ENCODE results near the gene SLC26A4. TPM values are rescaled to one million over a fixed set of nuclear protein-coding genes. Genes with fewer than 3 reads are reported as not detected.

Gene SLC26A4
- total RNA-seq, 1 experiment from 2014 or later = 0.66 TPM

- H4K20me1 ChIP-seq (ENCODE audit: insufficient read depth) = no peaks in the 10 kb centered on the region
- intact Hi-C loops (cut with micrococcal nuclease) = no loop called here
- no peak overlapping the region for H3K27ac ChIP-seq (ENCODE audit: low read depth, low read length)
- H3K4me1 ChIP-seq (ENCODE audit: control insufficient read depth in 1 of 2, insufficient read depth in 2 of 2, low read length in 2 of 2) = no peaks in the 10 kb centered on the region
- BruUV-seq (replicated peaks) = no TSS peak
- no peaks in the 10 kb centered on the region for H3K27me3 ChIP-seq (ENCODE audit: insufficient read depth, low read length)
- H3K9me3 ChIP-seq (ENCODE audit: control insufficient read depth in 1 of 2, insufficient read depth in 1 of 2, low read depth in 1 of 2, low read length in 2 of 2) = no peaks in the 10 kb centered on the region
- no peaks in the 10 kb centered on the region for H3K36me3 ChIP-seq (ENCODE audit: control insufficient read depth in 1 of 2, insufficient read depth in 2 of 2, low read length in 2 of 2)
- H3K79me2 ChIP-seq (ENCODE audit: insufficient read depth, low read length) = no peaks in the 10 kb centered on the region
- H3K9ac ChIP-seq (ENCODE audit: low read length) = no peak overlapping the region
- ChIA-PET CTCF (no interaction called here), RAD21 (ENCODE audit: low non-redundant PET in 1 of 2, low total read pairs in 2 of 2, uncharacterized antibody in 2 of 2, unreplicated experiment in 2 of 2) (no interaction called here), POLR2A (no interaction called here)
- TF ChIP-seq ZFX (IDR thresholded peaks at IDR 0.05) (no peak), ELF1 (IDR thresholded peaks at IDR 0.05; ENCODE audit: borderline replicate concordance, low read depth) (no peak), EZH2phosphoT487 (IDR thresholded peaks at IDR 0.05; ENCODE audit: borderline replicate concordance) (no peak)
- ATAC-seq = no peak
- no peak overlapping the region for H3K4me2 ChIP-seq (ENCODE audit: low read length)
- no peak overlapping the region for H2AFZ ChIP-seq (ENCODE audit: low read depth, low read length, poor library complexity, severe bottlenecking)
- H3K4me3 ChIP-seq (replicated peaks in 1 of 2; ENCODE audit: low read depth in 1 of 2, low read length in 2 of 2) = no peak overlapping the region
- no peaks in the 10 kb centered on the region for H3K9me2 ChIP-seq (ENCODE audit: insufficient read depth)
- DNase-seq (ENCODE audit: low read depth, low spot score) = no peak
Observed at GRCh38 chr7:107678110-107678753, 17.6 kb downstream of the SLC26A4 start.

GRCh38 chr7:107680478-107680877 lies 19.9 kb downstream of the SLC26A4 start:
- no peak for ATAC-seq
- no peak for TF ChIP-seq FOSL1 (IDR thresholded peaks at IDR 0.05; ENCODE audit: low read depth)
- TF ChIP-seq REST (IDR thresholded peaks at IDR 0.05; ENCODE audit: low read depth) = no peak
- TF ChIP-seq POLR2A (IDR thresholded peaks at IDR 0.05; ENCODE audit: borderline replicate concordance, extremely low read depth, insufficient read depth, insufficient read length) = no peak
- TF ChIP-seq SIN3A (IDR thresholded peaks at IDR 0.05; ENCODE audit: low read depth) = no peak
- no peak for TF ChIP-seq EZH2 (IDR thresholded peaks at IDR 0.05)
- TF ChIP-seq CEBPB (IDR thresholded peaks at IDR 0.05; ENCODE audit: low read depth) = no peak
- TF ChIP-seq, protein P1, sequence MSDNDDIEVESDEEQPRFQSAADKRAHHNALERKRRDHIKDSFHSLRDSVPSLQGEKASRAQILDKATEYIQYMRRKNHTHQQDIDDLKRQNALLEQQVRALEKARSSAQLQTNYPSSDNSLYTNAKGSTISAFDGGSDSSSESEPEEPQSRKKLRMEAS (IDR thresholded peaks at IDR 0.05) = no peak
- no peak for TF ChIP-seq CTCF (IDR thresholded peaks at IDR 0.05 in 2 of 3, conservative IDR thresholded peaks at IDR 0.05 in 1 of 3; ENCODE audit: borderline replicate concordance in 1 of 3, insufficient read depth in 1 of 3, low read depth in 2 of 3, low read length in 2 of 3)
- no peak for TF ChIP-seq ZBTB33 (IDR thresholded peaks at IDR 0.05; ENCODE audit: extremely low read depth, insufficient replicate concordance, low read length)
- TF ChIP-seq RAD21 (IDR thresholded peaks at IDR 0.05; ENCODE audit: low read depth) = no peak

More at GRCh38 chr7:107680478-107680877, 19.9 kb downstream of the SLC26A4 start:
- ChIA-PET CTCF (no interaction called here), POLR2A (no interaction called here), RAD21 (ENCODE audit: low non-redundant PET in 1 of 2, low total read pairs in 2 of 2, uncharacterized antibody in 2 of 2, unreplicated experiment in 2 of 2) (no interaction called here)
- no peak for DNase-seq (ENCODE audit: low read depth, low spot score)
- Histone ChIP-seq H3K79me2 (ENCODE audit: insufficient read depth, low read length) (no peaks in the 10 kb centered on the region), H3K27me3 (ENCODE audit: insufficient read depth, low read length) (no peaks in the 10 kb centered on the region), H3K9me3 (ENCODE audit: control insufficient read depth in 1 of 2, insufficient read depth in 1 of 2, low read depth in 1 of 2, low read length in 2 of 2) (no peaks in the 10 kb centered on the region), H3K9me2 (ENCODE audit: insufficient read depth) (no peaks in the 10 kb centered on the region), H3K4me3 (replicated peaks in 1 of 2; ENCODE audit: low read depth in 1 of 2, low read length in 2 of 2) (no peak overlapping the region), H3K9ac (ENCODE audit: low read length) (no peak overlapping the region), H3K4me1 (ENCODE audit: control insufficient read depth in 1 of 2, insufficient read depth in 2 of 2, low read length in 2 of 2) (no peaks in the 10 kb centered on the region), H3K27ac (ENCODE audit: low read depth, low read length) (no peak overlapping the region), H4K20me1 (ENCODE audit: insufficient read depth) (no peaks in the 10 kb centered on the region), H3K4me2 (ENCODE audit: low read length) (no peak overlapping the region), H2AFZ (ENCODE audit: low read depth, low read length, poor library complexity, severe bottlenecking) (no peak overlapping the region), H3K36me3 (ENCODE audit: control insufficient read depth in 1 of 2, insufficient read depth in 2 of 2, low read length in 2 of 2) (no peaks in the 10 kb centered on the region)
- intact Hi-C loops (cut with micrococcal nuclease) = no loop called here
- no TSS peak for BruUV-seq (replicated peaks)
